ENCODE data around the gene PSMD11. TPM values are rescaled to one million over a fixed set of nuclear protein-coding genes. Genes with fewer than 3 reads are reported as not detected.

The PSMD11 gene
- polyA plus RNA-seq, 3 donors: 98.0 to 123 (median 108) TPM

- no peak for DNase-seq
Measured at GRCh38 chr17:32461498-32461852, 17.2 kb downstream of the PSMD11 start.

GRCh38 chr17:32461853-32462617 is 17.7 kb downstream of the PSMD11 start:
- peak; percentile 26 for DNase-seq

DNA sequence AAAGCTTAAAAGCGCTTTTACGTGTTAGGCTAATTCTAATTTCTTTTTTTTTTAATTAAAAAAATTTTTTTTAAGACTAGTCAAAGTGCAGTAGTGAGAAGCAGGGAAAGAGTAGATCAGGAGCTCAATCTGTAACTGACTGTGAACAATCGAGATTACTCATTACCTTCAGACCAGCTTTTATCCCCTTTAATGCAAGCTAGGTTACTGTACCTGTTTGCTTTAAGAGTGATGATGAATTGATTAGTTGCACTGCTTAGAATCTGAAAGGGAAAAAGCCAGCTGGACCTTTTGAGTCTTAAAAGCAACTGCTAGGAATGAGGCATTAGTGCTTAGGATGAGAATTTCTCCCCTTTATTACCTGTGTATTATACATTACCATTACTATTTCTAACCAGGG is 19.0 kb downstream of the PSMD11 start:
- DNase-seq: no peak

DNA sequence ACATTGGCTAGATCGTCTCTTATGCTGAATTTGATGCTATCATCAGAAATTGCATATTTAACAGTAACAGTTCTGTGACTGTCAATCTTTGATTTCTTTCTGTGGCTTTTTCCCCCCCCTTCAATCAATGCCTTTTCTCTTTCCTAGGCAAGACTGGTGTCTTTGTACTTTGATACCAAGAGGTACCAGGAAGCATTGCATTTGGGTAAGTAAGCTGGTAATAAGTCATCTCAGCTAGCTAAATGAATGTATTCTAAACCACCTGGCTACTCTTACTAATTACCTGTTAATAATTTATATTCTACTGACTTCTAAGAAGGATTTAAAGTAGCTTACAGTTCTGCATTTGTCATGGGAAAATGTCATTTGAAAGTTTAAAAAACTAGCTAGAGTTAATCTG is 20.1 kb downstream of the PSMD11 start:
- no peak for DNase-seq

DNA sequence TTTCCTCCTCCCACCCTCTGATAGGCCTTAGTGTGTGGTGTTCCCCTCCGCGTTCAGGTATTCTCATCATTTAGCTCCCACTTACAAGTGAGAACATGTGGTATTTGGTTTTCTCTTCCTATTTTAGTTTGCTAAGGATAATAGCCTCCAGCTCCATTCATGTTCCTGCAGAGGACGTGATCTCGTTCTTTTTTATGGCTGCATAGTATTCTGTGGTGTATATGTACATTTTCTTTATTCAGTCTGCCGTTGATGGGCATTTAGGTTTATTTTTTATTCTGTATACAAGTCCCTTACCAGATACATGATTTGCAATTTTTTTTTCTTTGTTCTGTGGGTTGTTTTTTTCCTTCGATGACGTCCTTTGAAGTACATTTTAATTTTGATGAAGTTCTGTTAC is 23.6 kb downstream of the PSMD11 start:
- DNase-seq: no peak

DNA sequence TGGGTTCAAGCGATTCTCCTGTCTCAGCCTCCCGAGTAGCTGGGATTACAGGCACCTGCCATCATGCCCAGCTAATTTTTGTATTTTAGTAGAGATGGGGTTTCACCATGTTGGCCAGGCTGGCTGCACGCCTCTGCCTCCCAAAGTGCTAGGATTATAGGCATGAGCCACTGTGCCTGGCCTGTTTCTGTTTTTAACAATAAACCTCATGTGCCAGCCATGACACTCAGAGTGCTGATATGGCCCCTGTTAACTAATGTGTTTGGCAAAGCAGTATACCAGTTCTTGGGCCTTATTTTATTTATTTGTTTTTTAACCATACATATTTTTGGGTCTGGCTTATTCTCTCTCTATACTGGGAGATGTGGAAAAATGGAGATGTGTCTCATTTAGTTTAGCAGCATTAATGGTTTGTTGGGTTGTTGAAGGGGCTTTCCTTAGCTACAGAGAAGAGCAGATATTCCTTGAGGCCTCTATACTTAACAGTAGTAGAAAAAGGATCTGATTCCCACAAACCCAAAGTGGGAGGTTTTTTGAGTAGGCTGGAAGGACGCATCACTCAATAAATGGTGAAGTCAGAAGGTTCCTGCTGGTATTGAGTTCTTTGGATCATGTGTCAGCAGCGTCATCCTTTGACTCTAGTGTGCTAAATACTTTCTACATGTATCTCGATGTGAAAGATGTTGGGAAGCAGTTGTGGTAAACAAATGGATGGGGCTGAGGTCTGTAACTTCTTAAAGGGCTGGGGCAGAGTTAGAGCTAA is 26.3 kb downstream of the PSMD11 start:
- no peak for DNase-seq

GRCh38 chr17:32471652-32472051 is 27.3 kb downstream of the PSMD11 start:
- DNase-seq: no peak

GRCh38 chr17:32475258-32475657 is 30.9 kb downstream of the PSMD11 start:
- DNase-seq: no peak

- DNase-seq: no peak
Measured at GRCh38 chr17:32477220-32477619, 32.9 kb downstream of the PSMD11 start.

- DNase-seq: no peak
Measured at GRCh38 chr17:32479074-32479617, 34.8 kb downstream of the PSMD11 start.

DNA sequence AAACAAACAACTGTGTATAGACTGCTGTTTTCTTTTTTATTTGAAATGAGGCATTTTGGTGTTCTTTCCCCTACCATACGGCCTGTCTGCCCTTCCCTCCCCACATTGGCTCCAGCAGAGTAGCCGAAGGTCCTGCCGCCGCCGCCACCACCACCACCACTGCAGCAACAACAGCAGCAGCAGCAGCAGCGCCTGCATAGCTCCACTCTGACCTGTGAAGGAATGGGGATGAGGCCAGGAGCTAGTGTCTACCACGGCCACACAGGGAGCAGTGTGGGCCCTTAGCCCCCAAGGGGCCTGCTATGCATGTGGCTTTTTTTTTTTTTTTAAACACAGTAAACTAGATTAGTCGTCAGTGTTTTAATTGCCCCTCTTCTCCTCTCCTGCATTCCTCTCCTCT is 36.9 kb downstream of the PSMD11 start:
- DNase-seq: no peak

DNA sequence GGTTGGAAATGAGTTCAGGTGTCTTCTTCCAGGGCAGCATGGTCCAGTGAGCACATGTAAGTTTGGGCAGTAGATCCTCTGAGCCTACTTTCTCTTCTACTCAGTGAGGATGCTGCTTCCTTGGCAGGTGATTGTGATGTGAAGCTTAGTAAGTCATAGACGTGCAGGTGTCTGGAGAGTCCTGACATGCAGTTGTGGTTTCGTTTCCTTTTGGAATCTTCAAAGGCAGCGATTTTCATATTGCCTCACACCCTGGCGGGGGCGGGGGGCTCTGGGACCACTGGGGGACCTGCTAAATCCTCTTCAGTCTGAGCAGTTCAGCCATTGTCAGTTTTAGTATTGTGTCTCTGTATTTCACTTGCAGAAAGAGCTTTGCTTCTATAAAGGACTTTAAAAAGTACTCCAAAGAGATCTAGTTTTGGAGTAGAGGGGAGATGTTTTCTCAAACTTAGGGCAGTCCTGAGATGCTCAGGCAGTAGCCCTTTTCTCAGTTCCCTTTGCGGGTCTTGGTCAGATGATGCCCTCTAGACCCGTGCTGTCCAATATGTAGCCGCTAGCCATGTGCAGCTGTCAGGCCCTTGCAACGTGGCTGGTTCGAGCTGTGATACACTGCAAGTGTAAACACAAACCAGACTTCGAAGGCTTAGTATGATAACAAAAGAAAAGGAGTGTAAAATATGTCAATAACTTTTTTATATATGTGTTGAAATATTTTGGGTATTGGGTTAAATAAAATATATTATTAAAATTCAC is 38.4 kb downstream of the PSMD11 start:
- no peak for DNase-seq

GRCh38 chr17:32483451-32484019 is 39.2 kb downstream of the PSMD11 start:
- DNase-seq: peak; percentile 78

- DNase-seq: no peak
Measured at GRCh38 chr17:32484041-32484461, 39.7 kb downstream of the PSMD11 start.

GRCh38 chr17:32484628-32485027 is 40.3 kb downstream of the PSMD11 start:
- DNase-seq: no peak

DNA sequence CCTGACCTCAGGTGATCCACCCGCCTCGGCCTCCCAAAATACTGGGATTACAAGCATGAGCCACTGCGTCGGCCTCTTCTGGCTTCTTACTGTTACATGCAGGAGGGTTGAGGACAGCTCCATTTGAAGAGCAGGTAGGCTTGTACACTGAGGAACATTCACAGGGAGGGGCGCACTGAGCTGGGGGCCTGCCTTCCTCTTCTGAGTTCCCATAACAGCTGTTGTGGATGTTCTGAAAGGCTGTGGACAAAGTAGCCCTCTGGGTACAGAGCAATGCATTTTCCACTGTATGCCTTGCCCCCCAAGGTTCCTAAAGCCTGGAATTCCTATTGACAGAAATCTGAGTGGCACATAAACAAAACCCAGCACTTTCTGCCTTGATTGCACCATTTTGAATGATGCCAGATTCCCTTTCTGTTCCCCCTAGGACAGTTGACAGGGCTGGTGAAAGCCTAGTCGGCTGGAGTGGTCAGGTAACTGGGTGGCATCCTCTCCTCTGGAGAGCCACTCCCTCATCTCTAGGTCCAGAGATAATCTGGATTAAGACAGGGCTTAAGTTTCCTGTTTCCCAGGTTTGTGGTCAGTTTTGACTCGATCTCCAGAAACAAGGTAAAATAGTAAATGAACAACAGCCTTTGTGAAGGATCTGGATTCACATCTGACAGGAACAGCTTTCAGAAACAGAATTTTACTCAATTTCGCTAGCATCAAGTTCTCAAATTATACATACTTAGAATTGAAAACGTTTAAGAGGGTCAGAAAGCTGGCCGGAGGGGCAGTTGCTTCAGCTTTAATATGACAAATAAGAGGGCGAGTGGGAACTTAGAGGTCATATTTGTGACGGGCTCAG is 41.2 kb downstream of the PSMD11 start:
- DNase-seq: no peak

- peak; percentile 80 for DNase-seq
Measured at GRCh38 chr17:32486111-32486700, 41.9 kb downstream of the PSMD11 start.

GRCh38 chr17:32486701-32487472 is 42.6 kb downstream of the PSMD11 start, which contains the start of gene CDK5R1:
TSS of gene CDK5R1 (plus strand) at chr17:32486993. CDS start at chr17:32487621, 628 bp downstream.
- peak; percentile 83 for DNase-seq

GRCh38 chr17:32487473-32488176 is 43.3 kb downstream of the PSMD11 start:
- DNase-seq: no peak
